CD4-positive, alpha-beta T cell treated with Interleukin-15 for 1 hour (primary cell): ENCODE measurements around the gene RASAL3.
"Not testable (repeated sequence)": the region's sequence is repeated elsewhere in the genome, so short reads cannot be mapped to it uniquely, and the experiment has no call there.

Experiments used
- DNase-seq: peaks from one replicate; pipeline ENCODE4 v3.0.0-alpha.2; 2020

RASAL3 gene

GRCh38 chr19:15464394-15465385 lies at the start of gene RASAL3:
Gene RASAL3 (minus strand): TSS chr19:15464544. CDS start chr19:15464358, 186 bp downstream.
- DNase-seq = peak; percentile 67

DNA sequence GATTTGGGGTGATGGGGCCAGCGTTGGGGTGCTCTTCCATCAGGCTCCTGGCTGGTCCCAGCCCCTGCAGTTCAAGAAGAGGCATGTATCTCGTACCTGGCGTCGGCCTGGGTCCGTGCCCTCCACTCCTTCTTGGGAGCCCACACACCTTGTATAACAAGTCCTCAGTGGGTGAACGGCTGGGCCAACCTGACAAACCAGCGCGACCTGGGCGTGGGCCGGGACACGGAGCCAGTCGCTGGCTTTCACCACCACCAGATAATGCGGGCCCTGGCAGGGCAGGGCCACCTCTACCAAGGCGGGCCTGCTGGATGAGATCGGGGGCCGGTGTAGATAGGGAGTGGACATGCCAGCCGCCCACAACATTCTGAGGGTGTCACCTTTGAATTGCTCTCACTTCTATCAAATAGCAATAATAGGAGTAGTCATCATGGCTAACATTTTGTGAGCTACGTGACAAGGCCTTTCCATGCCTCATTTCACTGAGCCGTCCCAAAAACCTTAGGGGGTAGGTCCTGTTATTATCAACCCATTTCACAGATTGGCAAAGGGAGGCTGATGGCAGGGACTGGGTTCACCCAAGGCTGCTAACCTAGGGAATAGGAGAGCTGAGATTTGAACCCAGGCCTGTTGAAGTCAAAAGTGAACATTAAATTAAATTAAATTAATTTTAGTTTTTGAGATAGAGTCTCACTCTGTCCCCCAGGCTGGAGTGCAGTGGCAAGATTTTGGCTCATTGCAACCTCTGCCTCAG lies 47.5 kb upstream of the RASAL3 start:
- DNase-seq = no peak

GRCh38 chr19:15508035-15508710 lies 43.8 kb upstream of the RASAL3 start, which contains the start of gene CYP4F22:
Gene CYP4F22 (plus strand): TSS chr19:15508525. CDS start chr19:15525337, 16,812 bp downstream.
- no peak for DNase-seq

DNA sequence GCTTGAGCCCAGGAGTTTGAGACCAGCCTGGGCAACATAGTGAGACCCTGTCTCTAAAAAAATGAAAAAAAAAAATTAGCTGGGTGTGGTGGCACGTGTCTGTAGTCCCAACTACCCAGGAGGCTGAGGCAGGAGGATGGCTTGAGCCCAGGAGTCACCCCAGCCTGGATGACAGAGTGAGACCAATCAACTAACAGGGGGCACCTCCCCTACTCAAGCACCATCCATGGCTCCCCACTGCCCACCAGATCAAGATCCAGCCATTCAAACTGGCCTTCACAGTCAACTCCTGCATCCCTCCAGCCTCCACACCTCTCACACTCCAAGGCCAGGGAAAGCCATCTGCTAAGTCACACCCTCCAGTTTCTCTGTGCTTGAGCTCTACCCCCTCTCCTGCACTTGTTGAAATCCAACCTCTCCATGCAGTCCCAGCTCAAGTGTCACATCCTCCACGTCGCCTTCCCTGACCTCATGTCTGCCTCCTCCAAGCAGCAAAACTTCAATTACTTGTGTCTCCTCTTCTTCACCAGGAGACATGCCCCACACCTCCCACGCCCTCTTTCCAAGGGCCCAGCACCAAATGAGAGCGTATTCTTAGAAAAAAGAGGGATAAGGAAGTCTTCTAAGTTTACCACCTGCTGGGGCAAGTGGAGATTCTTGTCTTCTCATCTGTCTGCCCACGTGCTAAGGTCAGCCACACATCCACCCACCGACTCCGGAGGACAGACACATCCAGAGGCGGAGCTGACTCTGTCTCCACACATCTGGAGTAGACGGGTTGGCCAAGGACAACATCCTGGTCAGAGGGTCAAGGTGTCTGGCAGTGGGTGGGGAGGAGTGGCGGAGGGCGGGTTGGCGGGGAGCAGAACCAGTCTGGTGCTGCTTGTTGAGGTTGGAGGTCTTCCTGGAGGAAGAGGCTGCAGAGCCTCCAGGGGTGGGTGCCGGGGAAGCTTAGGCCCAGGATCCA lies 43.0 kb upstream of the RASAL3 start:
- no peak for DNase-seq

DNA sequence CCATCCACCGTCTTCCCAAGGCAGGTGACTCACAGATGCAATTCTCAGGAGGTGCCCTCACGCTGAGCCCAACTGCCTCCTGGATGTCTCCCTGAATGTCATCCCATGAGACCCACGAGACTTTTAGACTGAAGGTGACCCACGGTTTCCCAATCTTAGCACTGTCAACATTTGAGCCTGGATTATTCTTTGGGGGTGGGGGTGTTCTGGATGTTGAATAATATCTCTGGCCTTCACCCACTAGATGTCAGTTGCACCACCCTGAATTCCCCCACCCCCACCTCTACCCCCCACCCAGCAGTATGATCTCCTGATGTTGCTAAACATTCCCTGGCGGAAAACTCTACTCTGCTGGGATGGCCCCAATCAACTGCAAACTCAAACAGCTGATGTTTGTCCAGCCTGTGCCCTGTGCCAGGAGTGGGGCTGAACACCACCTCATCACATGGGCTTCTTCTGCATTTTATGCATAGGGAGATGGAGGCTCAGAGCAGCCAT lies 41.8 kb upstream of the RASAL3 start:
- no peak for DNase-seq

GRCh38 chr19:15502264-15502663 lies 37.9 kb upstream of the RASAL3 start:
- no peak for DNase-seq

GRCh38 chr19:15501596-15501995 lies 37.3 kb upstream of the RASAL3 start:
- no peak for DNase-seq

- DNase-seq = no peak
These were observed 34.6 kb upstream of the RASAL3 start for GRCh38 chr19:15498910-15499309.

- no peak for DNase-seq
These were observed 34.0 kb upstream of the RASAL3 start for GRCh38 chr19:15498156-15498858.

DNA sequence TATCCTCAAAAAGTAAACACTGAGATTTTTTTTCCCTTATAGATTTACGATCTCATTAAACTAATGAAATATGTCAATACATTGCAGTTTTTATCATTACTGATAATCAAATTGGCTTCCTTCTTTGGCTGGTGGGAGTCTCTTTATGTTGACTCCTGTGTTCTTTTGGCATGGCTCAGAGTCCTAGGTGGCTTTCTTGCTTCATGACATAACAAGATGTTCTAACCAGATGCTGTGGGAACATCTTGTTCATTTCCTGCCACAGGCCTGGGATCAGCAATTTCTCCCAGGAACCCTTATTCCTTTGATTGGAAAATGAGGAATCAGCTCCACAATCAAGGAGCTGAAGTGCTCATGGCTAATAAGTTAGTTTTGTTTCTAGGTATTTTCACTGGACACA lies 30.8 kb upstream of the RASAL3 start:
- no peak for DNase-seq

GRCh38 chr19:15488489-15489226 lies 24.3 kb upstream of the RASAL3 start:
- no peak for DNase-seq

- no peak for DNase-seq
These were observed 22.7 kb upstream of the RASAL3 start for GRCh38 chr19:15487038-15487437.

DNA sequence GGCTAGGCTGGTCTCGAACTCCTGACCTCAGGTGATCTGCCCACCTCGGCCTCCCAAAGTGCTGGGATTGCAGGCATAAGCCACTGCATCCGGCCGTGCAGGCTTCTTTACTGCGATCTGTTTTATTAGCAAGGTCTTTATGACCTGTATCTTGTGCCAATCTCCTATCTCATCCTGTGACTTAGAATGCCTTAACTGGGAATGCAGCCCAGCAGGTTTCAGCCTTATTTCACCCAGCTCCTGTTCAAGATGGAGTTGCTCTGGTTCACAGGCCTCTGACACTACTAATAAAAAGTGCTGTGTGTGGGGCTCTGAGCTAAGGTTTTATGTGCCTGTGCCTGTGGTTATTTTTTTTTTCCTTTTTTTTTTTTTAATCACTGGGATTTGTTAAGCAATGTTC lies 21.4 kb upstream of the RASAL3 start:
- not testable (repeated sequence) for DNase-seq

- DNase-seq = not testable (repeated sequence)
These were observed 16.7 kb upstream of the RASAL3 start for GRCh38 chr19:15480996-15481395.

DNA sequence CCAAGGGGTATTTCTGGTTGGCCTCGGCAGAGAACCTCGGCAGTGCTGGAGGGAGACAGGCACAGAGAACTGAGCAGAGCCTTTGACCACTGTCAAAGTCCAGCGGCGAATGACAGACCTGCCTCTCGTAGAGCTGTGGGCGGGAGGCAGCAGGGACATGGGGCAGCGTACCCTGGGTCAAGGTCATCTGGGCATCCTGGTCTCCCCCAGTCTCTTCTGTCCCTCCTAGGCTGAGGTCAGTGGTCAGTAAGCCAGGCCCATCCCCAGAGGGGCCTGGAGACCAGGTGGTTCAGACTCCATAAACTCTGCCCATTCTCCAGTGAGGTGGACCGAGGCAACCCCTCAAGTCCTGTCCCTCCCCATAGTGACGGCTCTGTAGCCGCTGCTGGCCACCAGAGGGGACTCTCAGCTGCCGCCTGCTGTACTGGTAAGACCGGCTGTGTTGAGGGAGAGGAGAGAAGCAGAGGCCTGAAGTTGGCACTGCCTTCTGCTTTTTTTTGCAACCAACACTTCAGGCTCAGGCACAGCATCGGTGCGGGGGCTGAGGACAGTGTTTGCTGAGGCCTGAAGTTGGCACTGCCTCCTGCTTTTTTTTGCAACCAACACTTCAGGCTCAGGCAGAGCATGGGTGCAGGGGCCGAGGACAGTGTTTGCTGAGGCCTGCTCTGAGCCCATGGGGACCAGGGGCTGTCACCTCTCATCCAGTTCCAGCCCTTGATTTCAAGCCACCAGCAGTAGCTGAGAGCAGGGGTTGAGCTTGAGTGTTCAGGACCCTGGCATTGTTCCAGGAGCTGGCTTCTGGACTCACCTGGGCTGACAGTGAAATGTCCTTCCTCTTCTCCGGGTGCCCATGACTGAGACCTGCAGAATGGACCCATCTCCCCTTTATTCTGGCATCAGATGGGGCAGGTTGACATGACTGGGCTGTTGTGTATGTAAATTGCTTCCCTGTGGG lies 15.3 kb upstream of the RASAL3 start, which contains the start of gene PGLYRP2:
PGLYRP2 (minus strand) TSS at position 111 of the 955 bp plus-strand sequence. CDS start 130 bp downstream, outside the sequence.
- DNase-seq = peak; percentile 36

GRCh38 chr19:15476325-15476724 lies 12.0 kb upstream of the RASAL3 start:
- DNase-seq = no peak

DNA sequence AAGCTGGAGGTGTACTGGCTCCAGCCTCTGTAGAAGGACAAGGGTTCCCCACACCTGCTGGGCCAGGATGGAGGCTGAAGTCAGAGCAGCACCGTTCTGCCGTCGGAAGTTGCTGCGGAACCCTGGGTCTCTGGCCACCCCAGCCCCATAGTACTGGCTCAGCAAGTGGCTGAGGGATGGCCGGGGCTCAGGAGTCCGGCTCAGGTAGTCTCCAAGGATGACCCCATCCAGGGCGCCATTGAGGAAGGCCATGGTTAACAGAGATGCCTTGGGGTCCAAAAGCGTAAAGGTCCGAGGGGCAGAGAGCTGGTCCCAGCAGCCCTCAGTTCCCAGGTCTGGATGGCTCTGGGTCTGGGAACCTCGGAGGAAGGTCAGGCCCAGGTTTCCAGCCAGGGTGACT lies 11.3 kb upstream of the RASAL3 start:
- no peak for DNase-seq

- DNase-seq = no peak
These were observed 10.8 kb upstream of the RASAL3 start for GRCh38 chr19:15475169-15475568.

GRCh38 chr19:15473821-15474220 lies 9.5 kb upstream of the RASAL3 start:
- not testable (repeated sequence) for DNase-seq
